ELR (cell line): ENCODE data around the gene TOP3B.
"Not testable (repeated sequence)": the region's sequence is repeated elsewhere in the genome, so short reads cannot be mapped to it uniquely, and the experiment has no call there.

Source experiments
- DNase-seq: peaks from one replicate; pipeline ENCODE4 v3.0.0-alpha.2; 2015; ENCODE audit warnings: low read depth

TOP3B gene

GRCh38 chr22:21943571-21944448, 38.8 kb downstream of the TOP3B start:
- DNase-seq, result peak; percentile 57

GRCh38 chr22:21942407-21943343, 39.9 kb downstream of the TOP3B start:
- DNase-seq, result peak; percentile 93

- DNase-seq, result no peak
Observed at GRCh38 chr22:21941921-21942320, 40.7 kb downstream of the TOP3B start.

- DNase-seq, result no peak
Observed at GRCh38 chr22:21940521-21940920, 42.1 kb downstream of the TOP3B start.

GRCh38 chr22:21939935-21940334, 42.7 kb downstream of the TOP3B start:
- not testable (repeated sequence) for DNase-seq

GRCh38 chr22:21939461-21939913, 43.1 kb downstream of the TOP3B start:
- DNase-seq, result no peak

- no peak for DNase-seq
Observed at GRCh38 chr22:21938906-21939305, 43.7 kb downstream of the TOP3B start.

- DNase-seq, result peak; percentile 90
Observed at GRCh38 chr22:21938071-21938822, 44.3 kb downstream of the TOP3B start.

GRCh38 chr22:21937821-21938070, 44.8 kb downstream of the TOP3B start:
- DNase-seq, result no peak

GRCh38 chr22:21937041-21937820, 45.4 kb downstream of the TOP3B start:
- peak; percentile 27 for DNase-seq

GRCh38 chr22:21936151-21936775, 46.3 kb downstream of the TOP3B start:
- no peak for DNase-seq

- DNase-seq, result no peak
Observed at GRCh38 chr22:21933910-21934309, 48.7 kb downstream of the TOP3B start.

- DNase-seq, result no peak
Observed at GRCh38 chr22:21933413-21933812, 49.2 kb downstream of the TOP3B start.

GRCh38 chr22:21932347-21932746, 50.2 kb downstream of the TOP3B start:
- DNase-seq, result no peak

GRCh38 chr22:21931056-21931455, 51.5 kb downstream of the TOP3B start:
- DNase-seq, result no peak

- DNase-seq, result no peak
Observed at GRCh38 chr22:21929253-21929652, 53.3 kb downstream of the TOP3B start.

GRCh38 chr22:21928048-21928447, 54.5 kb downstream of the TOP3B start:
- DNase-seq, result no peak

- no peak for DNase-seq
Observed at GRCh38 chr22:21927174-21927823, 55.3 kb downstream of the TOP3B start.

- no peak for DNase-seq
Observed at GRCh38 chr22:21926728-21927127, 55.9 kb downstream of the TOP3B start.

- no peak for DNase-seq
Observed at GRCh38 chr22:21923163-21923561, 59.4 kb downstream of the TOP3B start.
